GM12878 (cell line): ENCODE measurements around the gene ANO2. TPM values are rescaled to one million over a fixed set of nuclear protein-coding genes. Genes with fewer than 3 reads are reported as not detected.
"Not testable (repeated sequence)": the region's sequence is repeated elsewhere in the genome, so short reads cannot be mapped to it uniquely, and the experiment has no call there.

Experiments
- ATAC-seq: fragments of 200-7000 bp; cut with Tn5 transposase; 3 replicates; pipeline ENCODE4 v1.9.1; 2020; ENCODE audit warnings: mild to moderate bottlenecking, moderate library complexity
- BruUV-seq: library from RNA; stranded (reverse); fragments of 400-500 nt; replicated peaks from 2 replicates; lab custom pipeline; 2021; lab: Mats Ljungman, UMichigan
- CTCF ChIA-PET: fragments of 300-600 bp; sonication (Branson Sonifier 250); formaldehyde crosslinking; extraction: SDS; loops from one replicate; lab custom pipeline; 2021; ENCODE audit warnings: inconsistent platforms; lab: Yijun Ruan, JAX
- POLR2A ChIA-PET: fragments of 350-600 bp; formaldehyde crosslinking; extraction: SDS; loops from one replicate; lab custom pipeline; 2021; ENCODE audit warnings: inconsistent platforms; lab: Charles Lee
- RAD21 ChIA-PET: fragments of 300-600 bp; sonication (Branson Sonifier 250); formaldehyde crosslinking; loops from one replicate; lab custom pipeline; 2023; ENCODE audit warnings: antibody characterized with exemption; ENCODE audit not compliant: unreplicated experiment; lab: Charles Lee
- SMC1A ChIA-PET: fragments of 300-600 bp; sonication (Branson Sonifier 250); formaldehyde crosslinking; loops from one replicate; lab custom pipeline; 2023; ENCODE audit not compliant: unreplicated experiment, uncharacterized antibody; lab: Charles Lee
- DNase-seq: peaks from one replicate; pipeline ENCODE4 v3.0.0-alpha.2; 2011; ENCODE audit warnings: low read depth, low spot score
- FAIRE-seq: peaks from 3 replicates; lab custom pipeline; 2011; peaks lifted over from hg19 to GRCh38; lab: Jason Lieb, UNC
- H2AFZ ChIP-seq: 2 replicates; pipeline ENCODE4 v1.6.0; 2011; ENCODE audit warnings: low read depth, low read length, control low read depth; ENCODE audit not compliant: control insufficient read depth
- H3K27ac ChIP-seq: 2 replicates; pipeline ENCODE4 v1.5.1; 2011; ENCODE audit warnings: control low read depth; ENCODE audit not compliant: control insufficient read depth, insufficient read depth
- H3K27me3 ChIP-seq, 2 experiments: replicated peaks in 1 of 2; 2 replicates each; pipeline versions ENCODE4 v1.6.0 to v1.6.1; 2011; ENCODE audit warnings: low read length in 1 of 2; ENCODE audit not compliant: control insufficient read depth in 2 of 2, insufficient read depth in 2 of 2
- H3K36me3 ChIP-seq, 2 experiments: 2 replicates each; pipeline ENCODE4 v1.5.1; 2011; ENCODE audit warnings: low read length in 1 of 2; ENCODE audit not compliant: control insufficient read depth in 2 of 2, insufficient read depth in 2 of 2
- H3K4me1 ChIP-seq: 2 replicates; pipeline ENCODE4 v1.6.1; 2011; ENCODE audit warnings: mild to moderate bottlenecking, low read length, moderate library complexity, mixed read lengths; ENCODE audit not compliant: control insufficient read depth, insufficient read depth
- H3K4me2 ChIP-seq: 2 replicates; pipeline ENCODE4 v1.6.0; 2011; ENCODE audit warnings: control low read depth; ENCODE audit not compliant: control insufficient read depth, insufficient read depth
- H3K4me3 ChIP-seq: fragments of 200-600 bp; sonication (generic); 2 replicates; pipeline ENCODE4 v1.5.1; 2016
- H3K79me2 ChIP-seq: 2 replicates; pipeline ENCODE4 v1.6.0; 2011; ENCODE audit warnings: low read length; ENCODE audit not compliant: control insufficient read depth, insufficient read depth
- H3K9ac ChIP-seq: 2 replicates; pipeline ENCODE4 v1.8.0; 2011; ENCODE audit warnings: low read length, control low read depth, mixed read lengths; ENCODE audit not compliant: control insufficient read depth, insufficient read depth
- H3K9me3 ChIP-seq: replicated peaks from 3 replicates; pipeline ENCODE4 v1.5.1; 2011; ENCODE audit warnings: mild to moderate bottlenecking, low read length; ENCODE audit not compliant: control insufficient read depth, insufficient read depth
- H4K20me1 ChIP-seq: 2 replicates; pipeline ENCODE4 v1.6.0; 2011; ENCODE audit not compliant: control insufficient read depth, insufficient read depth
- E2F4 ChIP-seq: IDR thresholded peaks from 2 replicates; pipeline ENCODE4 v1.6.1; 2012; ENCODE audit warnings: low read depth, low read length, improper control_type of control experiment
- FOXK2 ChIP-seq: fragments of 450-650 bp; IDR thresholded peaks from 2 replicates; pipeline ENCODE4 v1.6.1; 2017; ENCODE audit warnings: mild to moderate bottlenecking, moderate library complexity
- HCFC1 ChIP-seq: fragments of 150-350 bp; IDR thresholded peaks from 2 replicates; pipeline ENCODE4 v1.6.1; 2014; ENCODE audit warnings: low read length
- NR2F1 ChIP-seq: fragments of 450-650 bp; conservative IDR thresholded peaks from 2 replicates; pipeline ENCODE4 v1.6.1; 2017; ENCODE audit warnings: mild to moderate bottlenecking
- RAD21 ChIP-seq: IDR thresholded peaks from 2 replicates; pipeline ENCODE4 v1.6.1; 2011; ENCODE audit warnings: mild to moderate bottlenecking, low read depth, low read length, moderate library complexity; ENCODE audit not compliant: insufficient read depth
- RELB ChIP-seq: fragments of 450-650 bp; IDR thresholded peaks from 2 replicates; pipeline ENCODE4 v1.6.1; 2017; ENCODE audit warnings: low read depth, mild to moderate bottlenecking, moderate library complexity
- WGBS: methylation state at CpG from one replicate; pipeline ENCODE4 v1.1.6; 2016; ENCODE audit warnings: low lambda C conversion rate; ENCODE audit not compliant: insufficient replicate concordance, insufficient coverage; ENCODE audit errors: missing lambda C conversion rate; 5-methylcytosine and 5-hydroxymethylcytosine counted together
- in situ Hi-C: fragments of 300-500 bp; cut with MboI; formaldehyde crosslinking; loops from 9 replicates; pipeline ENCODE4 v1.14.3; 2018; ENCODE audit warnings: mixed read lengths
- intact Hi-C: fragments of 100-400 bp; cut with micrococcal nuclease; formaldehyde crosslinking; loops from one replicate; pipeline ENCODE4 v1.14.2; 2022; ENCODE audit not compliant: unreplicated experiment
- polyA plus RNA-seq, 11 experiments: library from polyadenylated mRNA; depleted of rRNA in 4 of 11; unstranded in 6 of 11; stranded (reverse) in 5 of 11; fragments of >200 nt; fragmentation: Nextera tagmentation in 4 of 11; fragmentation: Illumina TruSeq in 1 of 11; extraction: Ambion mirVana in 4 of 11; extraction: Trizol in 1 of 11; gene quantifications; 1 replicate in 1 of 11; 2 replicates in 10 of 11; pipeline versions ENCODE4 v1.2.1 to v1.2.3, GENCODE V29; 2011 to 2016; ENCODE audit warnings: inconsistent platforms in 2 of 11, missing spikeins in 2 of 11, low read depth in 1 of 11
- total RNA-seq, 4 experiments: library from RNA; depleted of rRNA in 3 of 4; stranded (reverse); fragments of >200 nt in 3 of 4; fragmentation: Illumina TruSeq in 1 of 4; extraction: Trizol in 1 of 4; gene quantifications; 2 replicates each; pipeline versions ENCODE4 v1.2.1 to v1.2.3, GENCODE V29; 2013 to 2021

The ANO2 gene
- total and polyA plus RNA-seq, 10 of the 15 experiments (the other 5 are each of a cell fraction or from before 2014, with no cell fraction given), result not detected

- TF ChIP-seq E2F4, result no peak
- TF ChIP-seq RELB, result no peak
- no peak for TF ChIP-seq HCFC1
- no peak for TF ChIP-seq RAD21
- no peak for TF ChIP-seq FOXK2
- TF ChIP-seq NR2F1, result no peak
Measured at GRCh38 chr12:5537771-5538170, 407.3 kb downstream of the ANO2 start (continued).

- FAIRE-seq, SMC1A ChIA-PET, BruUV-seq, H4K20me1 ChIP-seq, in situ Hi-C loops, H3K4me1 ChIP-seq, DNase-seq, H3K4me3 ChIP-seq, H3K27ac ChIP-seq, H3K4me2 ChIP-seq, POLR2A ChIA-PET, H2AFZ ChIP-seq, RAD21 ChIA-PET, intact Hi-C loops, CTCF ChIA-PET, ATAC-seq, H3K36me3 ChIP-seq, H3K9ac ChIP-seq, H3K79me2 ChIP-seq, H3K27me3 ChIP-seq, H3K9me3 ChIP-seq: not testable (repeated sequence)
- WGBS, result 21% methylated on average over 13 of the region's 13 CpGs
Measured at GRCh38 chr12:5537026-5537615, 407.9 kb downstream of the ANO2 start.
